ENCODE results near the gene SLC15A5.

Gene SLC15A5

GRCh38 chr12:16260206-16260605 is 17.3 kb downstream of the SLC15A5 start:
- DNase-seq = no peak

GRCh38 chr12:16258963-16259362 is 18.5 kb downstream of the SLC15A5 start:
- DNase-seq = no peak

- DNase-seq = no peak
These were observed 31.2 kb downstream of the SLC15A5 start for GRCh38 chr12:16246264-16246663.

GRCh38 chr12:16245209-16245608 is 32.3 kb downstream of the SLC15A5 start:
- no peak for DNase-seq

GRCh38 chr12:16243487-16244412 is 33.7 kb downstream of the SLC15A5 start:
- DNase-seq = no peak

- DNase-seq = no peak
These were observed 36.1 kb downstream of the SLC15A5 start for GRCh38 chr12:16241346-16241745.

- no peak for DNase-seq
These were observed 38.8 kb downstream of the SLC15A5 start for GRCh38 chr12:16238661-16239060.

- DNase-seq = no peak
These were observed 47.8 kb downstream of the SLC15A5 start for GRCh38 chr12:16229676-16230075.

- DNase-seq = no peak
These were observed 49.4 kb downstream of the SLC15A5 start for GRCh38 chr12:16228067-16228466.

- no peak for DNase-seq
These were observed 51.8 kb downstream of the SLC15A5 start for GRCh38 chr12:16225692-16226091.

- DNase-seq = no peak
These were observed 53.3 kb downstream of the SLC15A5 start for GRCh38 chr12:16224196-16224595.

- no peak for DNase-seq
These were observed 55.7 kb downstream of the SLC15A5 start for GRCh38 chr12:16221776-16222175.

GRCh38 chr12:16220120-16220519 is 57.4 kb downstream of the SLC15A5 start:
- DNase-seq = no peak

GRCh38 chr12:16218934-16219751 is 58.3 kb downstream of the SLC15A5 start:
- DNase-seq = no peak

GRCh38 chr12:16218234-16218633 is 59.3 kb downstream of the SLC15A5 start:
- no peak for DNase-seq

GRCh38 chr12:16211731-16212130 is 65.8 kb downstream of the SLC15A5 start:
- no peak for DNase-seq

- DNase-seq = no peak
These were observed 78.6 kb downstream of the SLC15A5 start for GRCh38 chr12:16198884-16199283.

- no peak for DNase-seq
These were observed 79.9 kb downstream of the SLC15A5 start for GRCh38 chr12:16197600-16197999.

GRCh38 chr12:16189849-16190248 is 87.6 kb downstream of the SLC15A5 start:
- DNase-seq = peak; percentile 3

GRCh38 chr12:16187660-16188059 is 89.8 kb downstream of the SLC15A5 start:
- no peak for DNase-seq

GRCh38 chr12:16184681-16185080 is 92.8 kb downstream of the SLC15A5 start:
- no peak for DNase-seq

GRCh38 chr12:16183541-16183940 is 93.9 kb downstream of the SLC15A5 start:
- DNase-seq = no peak

- no peak for DNase-seq
These were observed 101.6 kb downstream of the SLC15A5 start for GRCh38 chr12:16175840-16176239.

- DNase-seq = no peak
These were observed 103.2 kb downstream of the SLC15A5 start for GRCh38 chr12:16174282-16174681.
